ENCODE data around the gene KLHDC2.
"Not testable (repeated sequence)": the region's sequence is repeated elsewhere in the genome, so short reads cannot be mapped to it uniquely, and the experiment has no call there.

The KLHDC2 gene

DNA sequence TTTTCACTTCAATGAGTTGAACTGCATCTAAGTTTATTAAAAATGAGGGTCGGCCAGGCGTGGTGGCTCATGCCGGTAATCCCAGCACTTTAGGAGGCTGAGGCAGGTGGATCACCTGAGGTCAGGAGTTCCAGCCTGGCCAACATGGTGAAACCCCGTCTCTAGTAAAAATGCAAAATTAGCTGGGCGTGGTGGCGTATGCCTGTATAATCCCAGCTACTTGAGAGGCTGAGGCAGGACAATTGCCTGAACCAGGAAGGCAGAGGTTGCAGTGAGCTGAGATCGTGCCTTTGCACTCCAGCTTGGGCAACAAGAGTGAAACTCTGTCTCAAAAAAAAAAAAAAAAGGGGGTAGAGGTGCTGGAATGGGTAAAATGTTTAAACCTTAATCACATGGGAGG is 13.1 kb downstream of the KLHDC2 start:
- not testable (repeated sequence) for DNase-seq

DNA sequence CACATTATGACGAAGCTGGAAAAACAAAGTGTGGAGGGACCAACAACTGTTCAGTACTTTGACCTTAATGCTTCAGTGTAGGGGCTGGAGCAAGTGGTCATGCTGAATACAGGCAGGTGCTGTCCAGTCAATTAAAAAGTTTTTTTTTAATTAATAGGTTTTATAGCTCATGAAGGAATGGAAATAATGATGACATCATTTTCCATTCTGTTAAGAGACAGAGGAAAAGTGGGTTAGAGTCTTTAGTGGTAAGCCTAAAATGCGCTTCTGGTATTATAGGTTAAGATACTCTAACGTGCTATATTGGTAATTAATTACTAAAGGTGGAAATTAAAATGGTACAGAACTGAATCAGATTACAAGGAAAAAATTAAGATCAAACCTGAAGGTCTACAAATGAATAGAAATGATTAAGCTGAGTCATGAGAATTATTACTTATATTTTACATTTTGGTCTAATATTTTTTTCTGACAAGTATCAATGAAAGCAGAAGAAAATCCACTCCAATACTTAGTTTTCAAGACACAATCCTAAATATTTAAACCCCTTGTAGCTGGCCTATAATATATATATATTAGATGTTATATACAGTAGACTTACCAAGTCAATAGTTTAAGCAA is 15.6 kb downstream of the KLHDC2 start:
- DNase-seq, result no peak

DNA sequence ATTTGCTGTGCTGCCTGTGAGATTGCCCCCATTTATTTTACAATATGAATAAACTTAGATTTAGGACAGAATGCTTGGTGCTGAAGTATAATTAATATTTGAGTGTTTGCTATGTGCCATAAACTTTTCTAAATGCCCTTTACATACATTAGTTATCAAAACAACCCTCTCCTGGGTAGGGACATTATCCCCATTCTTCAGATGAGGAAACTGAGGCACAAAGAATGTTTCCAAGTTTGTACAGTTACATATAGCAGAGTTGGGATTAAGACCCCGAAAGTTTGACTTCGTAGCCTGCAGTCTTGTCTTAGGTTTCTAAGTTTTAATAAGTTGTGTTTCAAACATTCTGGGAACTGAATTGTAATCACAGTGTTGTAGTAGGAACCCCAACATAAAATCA is 18.4 kb downstream of the KLHDC2 start:
- no peak for DNase-seq

DNA sequence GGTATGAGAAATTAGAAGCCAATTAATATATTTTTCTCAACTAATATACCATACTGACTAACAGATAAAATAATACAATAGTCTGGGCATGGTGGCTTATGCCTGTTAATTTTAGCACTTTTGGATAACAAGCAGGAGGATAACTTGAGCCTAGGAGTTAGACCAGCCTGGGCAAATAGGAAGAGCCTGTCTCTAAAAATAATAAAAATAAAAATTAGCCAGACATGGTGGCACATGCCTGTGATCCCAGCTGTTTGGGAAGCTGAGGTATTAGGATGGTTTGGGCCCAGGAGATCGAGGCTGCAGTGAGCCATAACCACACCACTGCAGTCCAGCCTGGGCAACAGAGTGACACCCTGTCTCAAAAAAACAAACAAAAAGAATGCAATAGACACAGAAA is 24.7 kb downstream of the KLHDC2 start:
- DNase-seq, result no peak

DNA sequence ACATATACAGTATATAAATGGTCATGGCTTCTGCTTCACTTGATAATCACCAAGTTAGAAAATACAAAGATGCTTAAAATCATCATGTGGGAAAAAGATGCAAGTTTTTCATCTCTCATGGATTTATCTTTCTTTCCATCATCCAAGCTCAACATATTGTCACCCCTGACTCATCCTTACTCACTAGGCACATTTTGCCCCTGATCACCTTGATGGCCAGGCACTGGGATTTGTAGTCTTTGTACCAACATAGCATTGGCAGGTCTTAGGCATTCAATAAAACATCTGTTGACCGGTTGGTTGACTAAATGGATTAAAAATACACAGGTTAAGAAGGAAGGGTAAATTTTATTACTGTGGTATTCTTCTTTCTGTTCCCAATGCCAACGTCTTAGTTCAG is 28.1 kb downstream of the KLHDC2 start:
- DNase-seq, result no peak

DNA sequence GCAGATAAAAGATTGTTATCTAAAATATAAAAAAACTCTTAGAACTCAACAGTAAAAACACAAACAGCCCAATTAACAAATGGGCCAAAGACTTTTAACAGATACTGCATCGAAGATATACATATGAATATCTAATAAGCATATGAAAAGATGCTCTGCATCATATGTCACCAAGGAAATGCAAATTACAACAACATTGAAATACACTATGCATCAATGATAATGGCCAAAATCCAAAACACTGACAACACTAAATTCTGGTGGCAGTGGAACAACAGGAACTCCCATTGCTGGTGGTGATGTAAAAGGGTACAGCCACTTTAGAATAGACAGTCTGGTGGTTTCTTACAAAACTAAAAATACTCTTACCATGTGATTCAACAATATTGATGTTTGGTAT is 40.8 kb downstream of the KLHDC2 start:
- DNase-seq, result no peak

DNA sequence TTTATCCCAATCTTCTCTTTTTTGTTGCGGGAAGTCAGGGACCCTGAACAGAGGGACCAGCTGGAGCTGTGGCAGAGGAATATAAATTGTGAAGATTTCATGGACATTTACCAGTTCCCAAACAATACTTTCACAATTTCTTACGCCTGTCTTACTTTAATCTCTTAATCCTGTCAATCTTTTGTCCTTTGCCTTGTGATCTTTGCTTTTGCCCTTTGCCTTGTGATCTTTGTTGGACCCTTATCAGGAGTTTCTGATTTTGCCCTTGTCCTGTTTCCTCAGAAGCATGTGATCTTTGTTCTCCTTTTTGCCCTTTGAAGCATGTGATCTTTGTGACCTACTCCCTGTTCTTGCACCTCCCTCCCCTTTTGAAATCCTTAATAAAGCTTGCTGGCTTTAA is 48.2 kb downstream of the KLHDC2 start:
- DNase-seq, result not testable (repeated sequence)

DNA sequence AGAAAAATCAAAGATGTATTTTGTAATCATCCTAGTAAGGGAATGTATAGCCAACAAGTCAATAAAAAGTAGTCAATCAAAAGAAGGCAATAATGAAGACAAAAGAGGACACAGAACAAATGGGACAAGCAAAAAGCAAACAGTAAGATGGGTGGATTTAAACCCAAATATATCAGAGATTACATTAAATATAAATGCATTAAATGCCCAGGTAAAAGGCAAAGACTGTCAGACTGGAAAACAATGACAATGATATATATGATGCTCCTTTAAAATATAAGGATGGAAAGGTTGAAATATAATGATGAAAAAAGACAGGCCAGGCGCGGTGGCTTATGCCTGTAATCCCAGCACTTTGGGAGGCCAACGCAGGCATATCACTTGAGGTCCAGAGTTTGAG is 48.9 kb downstream of the KLHDC2 start:
- no peak for DNase-seq

DNA sequence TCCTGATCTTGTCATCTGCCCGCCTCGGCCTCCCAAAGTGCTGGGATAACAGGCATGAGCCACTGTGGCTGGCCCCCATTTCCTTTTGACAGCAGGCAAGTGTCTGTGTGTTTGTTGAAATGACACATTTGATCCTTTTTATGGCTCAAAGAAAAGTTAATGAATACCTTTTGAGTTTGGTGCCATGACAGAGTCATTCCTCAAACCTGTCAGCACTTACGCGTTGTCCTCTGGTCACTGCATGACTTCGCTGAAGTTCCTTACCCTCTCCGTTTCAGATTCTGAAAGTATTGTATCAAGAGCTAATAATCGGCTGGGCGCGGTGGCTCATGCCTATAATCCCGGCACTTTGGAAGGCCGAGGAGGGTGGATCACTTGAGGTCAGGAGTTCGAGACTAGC is 52.2 kb downstream of the KLHDC2 start:
- DNase-seq, result no peak

DNA sequence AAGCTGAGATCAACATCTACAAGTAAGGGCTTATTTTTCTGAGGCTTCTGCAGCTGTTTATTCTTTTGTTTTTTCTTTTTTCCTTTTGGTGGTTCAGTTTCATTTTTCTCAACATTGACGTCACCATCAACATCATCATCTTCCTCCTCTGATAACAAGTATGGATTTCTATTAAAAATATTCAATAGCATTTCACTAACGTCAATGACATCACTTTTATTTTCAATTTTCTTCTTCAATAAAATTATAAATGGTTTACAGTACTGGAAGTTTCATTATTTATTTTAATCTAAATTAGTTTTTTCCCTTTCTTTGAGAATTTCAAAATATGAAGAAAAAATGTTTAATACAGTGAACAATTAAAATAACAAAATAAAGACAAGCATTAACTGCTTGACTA is 60.7 kb downstream of the KLHDC2 start:
- no peak for DNase-seq

All from NCI-H82 (cell line).